Measurements from ENCODE around the gene ERG.

- TF ChIP-seq POLR2A (IDR thresholded peaks at IDR 0.05) (no peak), POLR2AphosphoS5 (IDR thresholded peaks at IDR 0.05) (no peak), CTCF (IDR thresholded peaks at IDR 0.05) (no peak)
These were observed 146.9 kb downstream of the ERG start for GRCh38 chr21:38351176-38351959.
